ENCODE measurements around the gene TTC3. TPM values are rescaled to one million over a fixed set of nuclear protein-coding genes. Genes with fewer than 3 reads are reported as not detected.

TTC3 gene
- total and polyA plus RNA-seq, 2 of the 13 experiments (the other 11 are each of a cell fraction or from before 2014, with no cell fraction given): 55.7 to 108 TPM

DNA sequence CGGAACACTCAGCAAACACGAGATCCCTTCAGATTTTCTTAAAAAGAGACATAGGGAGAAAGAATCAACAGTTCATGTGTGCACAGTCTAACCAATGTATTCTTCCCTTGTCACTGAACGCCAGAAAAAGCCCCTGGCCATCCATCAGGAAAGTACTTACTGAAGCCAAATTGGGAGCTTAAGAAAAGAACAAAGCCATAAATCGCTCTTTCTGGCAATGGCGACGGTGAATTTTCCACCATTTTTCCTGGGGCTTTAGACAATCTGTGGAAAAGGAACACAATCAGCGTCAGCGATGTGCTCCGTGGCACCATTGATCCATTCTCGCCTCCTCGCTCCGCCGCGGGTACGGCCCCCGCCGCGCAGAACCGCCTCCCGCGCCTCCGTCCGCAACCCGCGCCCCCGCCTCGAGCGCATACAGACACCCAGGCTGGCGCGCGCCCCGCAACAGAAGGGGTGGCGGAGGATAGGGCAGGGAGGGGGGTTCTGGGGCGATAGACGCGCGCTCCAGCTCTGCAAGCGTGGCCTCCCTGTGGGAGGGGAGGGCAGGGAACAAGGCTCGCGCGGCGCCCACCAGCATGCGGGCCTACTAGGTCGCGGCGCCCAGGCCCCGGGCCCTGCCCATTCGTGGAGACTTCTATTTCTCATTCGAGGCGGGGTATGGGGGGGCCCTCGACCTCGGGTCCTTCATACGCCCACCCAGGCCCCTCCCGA is 623 bp upstream of the TTC3 start (continued):
- TF ChIP-seq, protein P1, sequence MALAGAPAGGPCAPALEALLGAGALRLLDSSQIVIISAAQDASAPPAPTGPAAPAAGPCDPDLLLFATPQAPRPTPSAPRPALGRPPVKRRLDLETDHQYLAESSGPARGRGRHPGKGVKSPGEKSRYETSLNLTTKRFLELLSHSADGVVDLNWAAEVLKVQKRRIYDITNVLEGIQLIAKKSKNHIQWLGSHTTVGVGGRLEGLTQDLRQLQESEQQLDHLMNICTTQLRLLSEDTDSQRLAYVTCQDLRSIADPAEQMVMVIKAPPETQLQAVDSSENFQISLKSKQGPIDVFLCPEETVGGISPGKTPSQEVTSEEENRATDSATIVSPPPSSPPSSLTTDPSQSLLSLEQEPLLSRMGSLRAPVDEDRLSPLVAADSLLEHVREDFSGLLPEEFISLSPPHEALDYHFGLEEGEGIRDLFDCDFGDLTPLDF (CRISPR knock-in tag; IDR thresholded peaks at IDR 0.05): peak; percentile 69; the same call in 1 of the 2 replicates

DNA sequence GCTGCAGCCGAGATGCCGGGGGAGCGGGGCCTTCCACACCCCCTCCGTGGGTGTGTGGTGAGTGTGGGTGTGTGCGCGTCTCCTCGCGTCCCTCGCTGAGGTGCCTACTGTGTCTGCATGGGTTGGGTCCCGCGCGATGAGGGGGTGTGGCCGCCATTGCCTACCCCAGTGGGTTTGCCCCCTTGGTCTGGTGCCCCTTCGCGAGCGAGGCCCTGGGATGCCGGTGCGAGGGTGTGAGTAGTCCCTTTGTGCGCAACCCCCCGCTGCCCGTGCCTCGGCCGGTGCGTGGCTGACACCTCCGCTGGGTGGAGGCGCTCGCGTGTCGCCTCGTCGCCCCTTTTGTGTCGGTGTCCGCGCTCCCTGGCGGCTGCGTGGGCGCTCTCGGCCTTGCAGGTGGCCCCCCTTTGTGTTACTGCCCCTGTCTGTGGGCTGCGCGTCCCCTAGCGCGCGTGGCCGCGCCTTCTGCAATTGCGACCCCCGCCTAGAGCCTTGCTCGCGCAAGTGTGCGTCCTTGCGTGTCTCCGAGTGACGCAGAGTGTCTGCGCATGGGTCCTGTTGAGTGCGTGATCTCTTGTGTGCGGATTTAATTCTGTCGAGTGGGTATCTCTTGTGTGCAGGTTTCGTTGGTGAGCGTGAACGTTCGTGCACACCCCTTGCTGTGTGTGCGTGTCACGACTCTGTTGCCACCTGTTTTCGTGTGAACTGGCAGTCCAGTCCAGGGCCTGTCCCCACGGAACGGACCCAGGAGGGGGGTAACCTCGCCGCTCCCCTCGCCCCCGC is 553 bp downstream of the TTC3 start:
- intact Hi-C loops (cut with micrococcal nuclease; ENCODE audit: unreplicated experiment) (loop anchor here (5.0 kb wide), 1 partner anchor 86 kb away; no protein-coding TSS in a partner anchor), in situ Hi-C loops (cut with HindIII; ENCODE audit: extremely low pct_ligation_motif_present, low pct_unique_long_range_greater_than_20kb) (no loop called here)
- no peaks in the 10 kb centered on the region; a peak in 1 of 5 replicates for H3K27me3 ChIP-seq (ENCODE audit: control insufficient read depth in 1 of 2, insufficient read depth in 2 of 2, low read length in 2 of 2)
- FAIRE-seq: no peak
- H3K4me1 ChIP-seq (ENCODE audit: insufficient read depth, low read length): peaks cover 57% of the 10 kb centered on the region
- H4K20me1 ChIP-seq (ENCODE audit: insufficient read depth, low read length): peaks cover 29% of the 10 kb centered on the region
- WGBS (ENCODE audit: low lambda C conversion rate): no CpG with 5 or more reads among the region's 70 CpGs
- H3K36me3 ChIP-seq (replicated peaks in 1 of 2; ENCODE audit: control insufficient read depth in 1 of 2, insufficient read depth in 2 of 2, low read length in 2 of 2): peaks cover 0 to 3% of the 10 kb centered on the region in 2 experiments; a peak in 1 of 5 replicates
- peak overlapping the region; percentile 71 to 92 (median 80) for H3K4me3 ChIP-seq (replicated peaks in 1 of 3; ENCODE audit: insufficient read depth in 1 of 3, low read depth in 2 of 3, low read length in 3 of 3)
- peak overlapping the region; percentile 84 for H3K4me2 ChIP-seq (ENCODE audit: low read depth, low read length)
- H2AFZ ChIP-seq (ENCODE audit: low read length): no peak overlapping the region
- DNase-seq (ENCODE audit: low spot score): no peak
- H3K79me2 ChIP-seq (ENCODE audit: insufficient read depth, low read length): peaks cover 69% of the 10 kb centered on the region
- POLR2A ChIA-PET: no interaction called here
- CTCF ChIA-PET (ENCODE audit: low intra/inter-chr PET ratio, low total read pairs): no interaction called here
- H3K9ac ChIP-seq (ENCODE audit: insufficient read depth, low read depth, low read length): peak overlapping the region; percentile 99
- H3K27ac ChIP-seq (ENCODE audit: extremely low read length, insufficient read depth, low read length): peak overlapping the region; percentile 80
- H3K9me3 ChIP-seq (ENCODE audit: low read length): no peaks in the 10 kb centered on the region
- BruUV-seq (replicated peaks): no TSS peak
- peak; percentile 48 for ATAC-seq
- TF ChIP-seq ZNF563 (CRISPR knock-in tag; IDR thresholded peaks at IDR 0.05): peak; percentile 88
- peak; percentile 77; the same call in 1 of the 2 replicates for TF ChIP-seq BRD4 (CRISPR knock-in tag; IDR thresholded peaks at IDR 0.05)
- peak; percentile 61 for TF ChIP-seq JARID2 (CRISPR knock-in tag; IDR thresholded peaks at IDR 0.05; ENCODE audit: insufficient replicate concordance)
- TF ChIP-seq KMT2A (CRISPR knock-in tag; IDR thresholded peaks at IDR 0.05): peak; percentile 68; the same call in 1 of the 2 replicates
- TF ChIP-seq MYC (CRISPR knock-in tag; IDR thresholded peaks at IDR 0.05; ENCODE audit: borderline replicate concordance): peak; percentile 12; the same call in 1 of the 2 replicates
- peak; percentile 69; the same call in 1 of the 2 replicates for TF ChIP-seq PHF8 (CRISPR knock-in tag; IDR thresholded peaks at IDR 0.05)
- 0 out of 2 replicates have a peak, but pooled peaks have one; percentile 56 for TF ChIP-seq HOXA7 (CRISPR knock-in tag; IDR thresholded peaks at IDR 0.05)
- peak; percentile 20 for TF ChIP-seq FOSL2 (CRISPR knock-in tag; IDR thresholded peaks at IDR 0.05)
- TF ChIP-seq, protein P2, sequence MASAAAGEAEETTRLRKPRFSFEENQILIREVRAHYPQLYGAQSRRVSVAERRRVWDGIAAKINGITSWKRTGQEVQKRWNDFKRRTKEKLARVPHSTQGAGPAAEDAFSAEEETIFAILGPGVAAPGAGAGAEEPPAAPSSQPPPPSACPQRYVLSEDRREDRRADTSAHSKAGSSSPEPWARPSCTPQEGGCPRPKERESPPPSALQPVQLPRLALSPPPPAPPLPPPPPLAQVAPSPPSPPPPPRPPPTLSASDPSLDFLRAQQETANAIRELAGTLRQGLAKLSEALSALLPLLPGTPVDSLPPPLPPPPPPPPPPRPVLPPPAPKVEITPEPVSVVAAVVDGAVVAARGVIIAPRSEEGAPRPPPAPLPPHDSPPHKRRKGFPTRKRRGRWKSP (CRISPR knock-in tag; IDR thresholded peaks at IDR 0.05): 0 out of 2 replicates have a peak, but pooled peaks have one; percentile 16
- peak; percentile 54; the same call in 1 of the 2 replicates for TF ChIP-seq MTA1 (CRISPR knock-in tag; IDR thresholded peaks at IDR 0.05; ENCODE audit: borderline replicate concordance)
- TF ChIP-seq ZNF296 (CRISPR knock-in tag; conservative IDR thresholded peaks at IDR 0.05): no peak
- TF ChIP-seq ZNF30 (CRISPR knock-in tag; IDR thresholded peaks at IDR 0.05): peak; percentile 64; the same call in 1 of the 2 replicates
- TF ChIP-seq AGO2 (optimal IDR thresholded peaks at IDR 0.05; ENCODE audit: low read depth, low read length): peak; percentile 75
- TF ChIP-seq, protein P3, sequence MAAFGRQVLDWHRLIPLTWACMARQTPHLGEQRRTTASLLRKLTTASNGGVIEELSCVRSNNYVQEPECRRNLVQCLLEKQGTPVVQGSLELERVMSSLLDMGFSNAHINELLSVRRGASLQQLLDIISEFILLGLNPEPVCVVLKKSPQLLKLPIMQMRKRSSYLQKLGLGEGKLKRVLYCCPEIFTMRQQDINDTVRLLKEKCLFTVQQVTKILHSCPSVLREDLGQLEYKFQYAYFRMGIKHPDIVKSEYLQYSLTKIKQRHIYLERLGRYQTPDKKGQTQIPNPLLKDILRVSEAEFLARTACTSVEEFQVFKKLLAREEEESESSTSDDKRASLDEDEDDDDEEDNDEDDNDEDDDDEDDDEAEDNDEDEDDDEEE (CRISPR knock-in tag; IDR thresholded peaks at IDR 0.05): peak; percentile 98
- no peak for TF ChIP-seq NR2F6 (IDR thresholded peaks at IDR 0.05)
- peak; percentile 8; the same call in 1 of the 2 replicates for TF ChIP-seq NR2F6 (CRISPR knock-in tag; IDR thresholded peaks at IDR 0.05)
- TF ChIP-seq POLR2AphosphoS2 (IDR thresholded peaks at IDR 0.05; ENCODE audit: low read depth, low read length): no peak
- TF ChIP-seq SP4 (CRISPR knock-in tag; IDR thresholded peaks at IDR 0.05): no peak; the same call in 1 of the 2 replicates

Data from HepG2 (cell line).